Hepatocyte (in vitro differentiated cells): ENCODE data around the gene CHCHD10. TPM values are rescaled to one million over a fixed set of nuclear protein-coding genes. Genes with fewer than 3 reads are reported as not detected.

ENCODE experiments used
- DNase-seq: peaks from one replicate; pipeline ENCODE4 v3.0.0-alpha.2; 2016; ENCODE audit warnings: low spot score
- H2AFZ ChIP-seq: fragments of 200-600 bp; sonication (generic); 2 replicates; pipeline ENCODE4 v1.6.0; 2016; ENCODE audit warnings: antibody characterized with exemption, mild to moderate bottlenecking
- H3K27ac ChIP-seq: fragments of 200-600 bp; sonication (generic); 2 replicates; pipeline ENCODE4 v1.5.1; 2016; ENCODE audit warnings: mild to moderate bottlenecking
- H3K27me3 ChIP-seq: fragments of 200-600 bp; sonication (generic); 2 replicates; pipeline ENCODE4 v1.6.1; 2016
- H3K36me3 ChIP-seq: fragments of 200-600 bp; sonication (generic); replicated peaks from 2 replicates; pipeline ENCODE4 v1.5.1; 2016; ENCODE audit warnings: low read depth; ENCODE audit not compliant: insufficient read depth
- H3K4me1 ChIP-seq: fragments of 200-600 bp; sonication (generic); 2 replicates; pipeline ENCODE4 v1.5.1; 2016; ENCODE audit warnings: mild to moderate bottlenecking, moderate library complexity; ENCODE audit not compliant: insufficient read depth
- H3K4me2 ChIP-seq: fragments of 200-600 bp; sonication (generic); 2 replicates; pipeline ENCODE4 v1.6.0; 2016
- H3K4me3 ChIP-seq: fragments of 200-600 bp; sonication (generic); 2 replicates; pipeline ENCODE4 v1.5.1; 2016; ENCODE audit warnings: mild to moderate bottlenecking
- H3K79me2 ChIP-seq: fragments of 200-600 bp; sonication (generic); 2 replicates; pipeline ENCODE4 v1.6.0; 2017; ENCODE audit warnings: mild to moderate bottlenecking
- H3K9me2 ChIP-seq: fragments of 200-600 bp; sonication (generic); replicated peaks from 2 replicates; pipeline ENCODE4 v1.6.0; 2017; ENCODE audit warnings: mild to moderate bottlenecking; ENCODE audit not compliant: insufficient read depth
- H3K9me3 ChIP-seq: fragments of 200-600 bp; sonication (generic); 2 replicates; pipeline ENCODE4 v1.5.1; 2016; ENCODE audit warnings: low read depth, mild to moderate bottlenecking
- H4K20me1 ChIP-seq: fragments of 200-600 bp; sonication (generic); 2 replicates; pipeline ENCODE4 v1.6.0; 2016; ENCODE audit warnings: mild to moderate bottlenecking; ENCODE audit not compliant: insufficient read depth, poor library complexity, severe bottlenecking
- CTCF ChIP-seq: fragments of 200-600 bp; sonication (generic); IDR thresholded peaks from 2 replicates; pipeline ENCODE4 v1.5.1; 2016; ENCODE audit warnings: antibody characterized with exemption, mild to moderate bottlenecking; ENCODE audit not compliant: poor library complexity
- EZH2 ChIP-seq: fragments of 200-600 bp; sonication (generic); IDR thresholded peaks from 2 replicates; pipeline ENCODE4 v1.6.1; 2016; ENCODE audit warnings: antibody characterized with exemption, mild to moderate bottlenecking, borderline replicate concordance
- EZH2phosphoT487 ChIP-seq: fragments of 200-600 bp; sonication (generic); IDR thresholded peaks from one replicate; pipeline ENCODE4 v1.6.1; 2018; ENCODE audit warnings: antibody characterized with exemption, mild to moderate bottlenecking, low read depth, moderate library complexity; ENCODE audit not compliant: unreplicated experiment, severe bottlenecking
- WGBS: methylation state at CpG from one replicate; pipeline ENCODE4 v1.1.6; 2016; ENCODE audit warnings: low lambda C conversion rate; ENCODE audit errors: missing lambda C conversion rate; 5-methylcytosine and 5-hydroxymethylcytosine counted together
- polyA plus RNA-seq: library from polyadenylated mRNA; unstranded; fragments of >200 nt; fragmentation: Nextera tagmentation; extraction: Ambion mirVana; gene quantifications from 2 replicates; pipeline ENCODE4 v1.2.1, GENCODE V29; 2016
- total RNA-seq: library from RNA; depleted of rRNA; stranded (reverse); fragments of >200 nt; gene quantifications from 2 replicates; pipeline ENCODE4 v1.2.3, GENCODE V29; 2014

The CHCHD10 gene
- total and polyA plus RNA-seq, 2 experiments from 2014 or later, result 36.5 to 68.1 TPM

DNA sequence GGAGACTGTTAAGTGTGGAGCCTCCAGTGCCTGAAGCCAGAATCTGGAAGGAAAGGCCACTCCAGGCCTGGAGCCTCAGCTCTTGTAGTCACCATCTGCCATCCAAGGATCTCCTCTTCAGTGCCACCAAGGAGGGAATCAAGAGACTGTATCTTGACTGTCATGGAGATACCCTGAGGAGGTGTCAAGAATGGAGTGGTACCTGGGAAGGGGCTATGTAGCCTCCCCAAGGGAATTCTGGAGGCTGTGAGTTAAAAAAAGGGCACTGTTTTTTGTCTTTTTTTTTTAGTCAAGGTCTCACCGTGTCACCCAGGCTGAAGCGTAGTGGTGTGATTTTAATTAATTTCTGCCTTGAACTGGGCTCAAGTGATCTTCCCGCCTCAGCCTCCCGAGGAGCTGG, 8.2 kb downstream of the CHCHD10 start:
- no peaks in the 10 kb centered on the region for H3K79me2 ChIP-seq
- no peaks in the 10 kb centered on the region for H3K36me3 ChIP-seq
- no peaks in the 10 kb centered on the region for H4K20me1 ChIP-seq
- H3K27me3 ChIP-seq, result no peaks in the 10 kb centered on the region
- H3K4me2 ChIP-seq, result no peak overlapping the region
- TF ChIP-seq EZH2phosphoT487, result no peak
- no peak for TF ChIP-seq CTCF
- TF ChIP-seq EZH2, result no peak
- no peaks in the 10 kb centered on the region for H3K9me2 ChIP-seq
- 87% methylated on average over 4 of the region's 4 CpGs for WGBS
- peaks cover 6% of the 10 kb centered on the region for H3K4me1 ChIP-seq
- no peaks in the 10 kb centered on the region for H3K9me3 ChIP-seq
- no peak overlapping the region for H2AFZ ChIP-seq
- no peak for DNase-seq
- no peak overlapping the region for H3K4me3 ChIP-seq
- no peak overlapping the region for H3K27ac ChIP-seq

GRCh38 chr22:23756891-23757290, 10.9 kb downstream of the CHCHD10 start:
- Histone ChIP-seq H3K4me1 (no peaks in the 10 kb centered on the region), H4K20me1 (no peaks in the 10 kb centered on the region), H3K79me2 (no peaks in the 10 kb centered on the region), H3K9me3 (no peaks in the 10 kb centered on the region), H3K27me3 (no peaks in the 10 kb centered on the region), H2AFZ (no peak overlapping the region), H3K4me2 (no peak overlapping the region), H3K4me3 (no peak overlapping the region), H3K27ac (no peak overlapping the region), H3K36me3 (no peaks in the 10 kb centered on the region), H3K9me2 (no peaks in the 10 kb centered on the region)
- no peak for DNase-seq
- no peak for TF ChIP-seq EZH2phosphoT487
- TF ChIP-seq CTCF, result no peak
- WGBS, result 77% methylated on average over 4 of the region's 4 CpGs

GRCh38 chr22:23755711-23756110, 12.1 kb downstream of the CHCHD10 start:
- Histone ChIP-seq H3K4me2 (no peak overlapping the region), H3K9me2 (no peaks in the 10 kb centered on the region), H2AFZ (no peak overlapping the region), H4K20me1 (no peaks in the 10 kb centered on the region), H3K79me2 (no peaks in the 10 kb centered on the region), H3K4me3 (no peak overlapping the region), H3K27me3 (no peaks in the 10 kb centered on the region), H3K9me3 (no peaks in the 10 kb centered on the region), H3K36me3 (no peaks in the 10 kb centered on the region), H3K27ac (no peak overlapping the region), H3K4me1 (no peaks in the 10 kb centered on the region)
- 95% methylated on average over 8 of the region's 8 CpGs for WGBS
- TF ChIP-seq EZH2 (no peak), EZH2phosphoT487 (no peak)
- no peak for DNase-seq

DNA sequence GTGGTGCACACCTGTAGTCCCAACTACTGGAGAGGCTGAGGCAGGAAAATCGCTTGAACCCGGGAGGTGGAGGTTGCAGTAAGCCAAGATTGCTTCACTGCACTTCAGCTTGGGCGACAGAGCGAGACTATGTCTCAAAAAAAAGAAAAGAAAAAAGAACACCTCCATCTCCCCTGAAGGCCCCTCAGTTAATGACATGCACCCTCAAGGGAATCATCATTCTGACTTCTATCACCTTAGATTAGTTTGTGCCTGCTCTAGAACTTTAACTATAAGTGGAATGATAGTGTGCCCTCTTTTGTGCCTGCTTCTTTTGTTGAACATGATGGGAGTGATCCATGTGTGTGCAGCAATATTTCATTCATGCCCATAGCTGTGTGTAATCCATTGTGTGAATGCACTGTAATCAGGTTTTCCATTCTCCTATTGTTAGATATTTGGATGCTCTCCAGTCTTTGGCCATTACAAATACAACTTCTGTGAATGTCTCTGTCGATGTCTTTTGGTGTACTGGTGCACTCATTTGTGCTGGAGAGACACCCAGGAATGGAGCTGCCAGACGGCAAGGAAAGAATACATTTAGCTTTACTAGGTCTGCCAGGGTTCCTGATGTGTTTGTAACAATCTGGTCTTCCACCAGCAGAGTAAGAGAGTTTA, 12.7 kb downstream of the CHCHD10 start:
- Histone ChIP-seq H3K36me3 (no peaks in the 10 kb centered on the region), H2AFZ (no peak overlapping the region), H3K27me3 (no peaks in the 10 kb centered on the region), H3K27ac (no peak overlapping the region), H3K4me2 (no peak overlapping the region), H3K4me1 (peaks cover 3% of the 10 kb centered on the region), H3K79me2 (peaks cover 5% of the 10 kb centered on the region), H3K9me3 (no peaks in the 10 kb centered on the region), H3K4me3 (no peak overlapping the region), H4K20me1 (no peaks in the 10 kb centered on the region), H3K9me2 (no peaks in the 10 kb centered on the region)
- no peak for DNase-seq
- WGBS, result 82% methylated on average over 6 of the region's 6 CpGs
- no peak for TF ChIP-seq EZH2phosphoT487
- TF ChIP-seq CTCF, result no peak
- TF ChIP-seq EZH2, result no peak
